NCI-H510A (cell line): ENCODE data around the gene WDR88.
"Not testable (repeated sequence)": the region's sequence is repeated elsewhere in the genome, so short reads cannot be mapped to it uniquely, and the experiment has no call there.

Experiments
- DNase-seq: peaks from one replicate; lab custom pipeline; 2025; lab: John Stamatoyannopoulos, UW

Gene WDR88

GRCh38 chr19:33132021-33132420 is at the start of gene WDR88:
TSS of gene WDR88 (plus strand) at chr19:33132114. CDS start at chr19:33132170, 56 bp downstream.
- DNase-seq = no peak

GRCh38 chr19:33085570-33086128 is 46.3 kb upstream of the WDR88 start:
- no peak for DNase-seq

GRCh38 chr19:33086955-33087354 is 45.0 kb upstream of the WDR88 start:
- no peak for DNase-seq

- no peak for DNase-seq
Observed at GRCh38 chr19:33089010-33089409, 42.9 kb upstream of the WDR88 start.

- no peak for DNase-seq
Observed at GRCh38 chr19:33090179-33090578, 41.7 kb upstream of the WDR88 start.

- DNase-seq = no peak
Observed at GRCh38 chr19:33093420-33094210, 38.3 kb upstream of the WDR88 start.

GRCh38 chr19:33094436-33095067 is 37.4 kb upstream of the WDR88 start:
- DNase-seq = no peak

- DNase-seq = no peak
Observed at GRCh38 chr19:33096005-33096404, 35.9 kb upstream of the WDR88 start.

GRCh38 chr19:33098055-33098534 is 33.8 kb upstream of the WDR88 start:
- DNase-seq = no peak

GRCh38 chr19:33100894-33101644 is 30.8 kb upstream of the WDR88 start:
- no peak for DNase-seq

GRCh38 chr19:33102893-33103292 is 29.0 kb upstream of the WDR88 start:
- no peak for DNase-seq

- DNase-seq = no peak
Observed at GRCh38 chr19:33108161-33108560, 23.8 kb upstream of the WDR88 start.

GRCh38 chr19:33110137-33110910 is 21.6 kb upstream of the WDR88 start:
- no peak for DNase-seq

GRCh38 chr19:33111587-33111986 is 20.3 kb upstream of the WDR88 start:
- no peak for DNase-seq

GRCh38 chr19:33114312-33114711 is 17.6 kb upstream of the WDR88 start:
- no peak for DNase-seq

- DNase-seq = no peak
Observed at GRCh38 chr19:33117501-33117900, 14.4 kb upstream of the WDR88 start.

- DNase-seq = no peak
Observed at GRCh38 chr19:33118643-33119042, 13.3 kb upstream of the WDR88 start.

- no peak for DNase-seq
Observed at GRCh38 chr19:33124207-33125098, 7.5 kb upstream of the WDR88 start.

- no peak for DNase-seq
Observed at GRCh38 chr19:33125929-33126388, 6.0 kb upstream of the WDR88 start.

- DNase-seq = not testable (repeated sequence)
Observed at GRCh38 chr19:33126712-33127111, 5.2 kb upstream of the WDR88 start.
